ENCODE measurements around the gene NRF1. TPM values are rescaled to one million over a fixed set of nuclear protein-coding genes. Genes with fewer than 3 reads are reported as not detected.
A peak's percentile ranks its signal among the peaks of the same experiment; 100 is the strongest.

NRF1 gene
- total and polyA plus RNA-seq, 12 donors, result 7.7 to 16.0 (median 10.1) TPM

DNA sequence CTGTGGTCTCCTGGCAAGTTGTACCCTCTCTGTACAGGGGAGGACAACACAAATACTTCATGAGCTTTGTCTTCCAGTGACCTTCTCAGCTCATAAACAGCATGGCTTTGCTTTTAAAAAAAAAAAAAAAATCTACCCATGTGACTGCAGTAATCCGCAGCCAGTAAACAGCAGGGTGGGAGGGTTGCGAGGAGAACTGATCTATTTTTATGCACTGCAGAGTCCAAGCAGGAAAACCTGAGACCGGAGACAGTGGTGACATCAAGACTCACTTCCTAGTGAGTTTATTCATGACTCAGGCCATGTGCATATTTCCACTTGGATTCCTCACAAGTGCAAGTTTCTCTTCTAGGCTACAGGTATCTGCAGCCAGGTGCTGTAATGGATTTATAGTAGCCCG lies 127.9 kb downstream of the NRF1 start:
- Histone ChIP-seq H3K27me3 (no peaks in the 10 kb centered on the region), H3K9me3 (replicated peaks in 1 of 3) (no peaks in the 10 kb centered on the region), H3K4me3 (no peak overlapping the region), H3K27ac (peak overlapping the region in 3 of 5 donors; percentile 27 to 38 (median 35)), H3K36me3 (replicated peaks in 1 of 2) (peaks cover 0 to 5% of the 10 kb centered on the region in 2 donors), H3K4me1 (replicated peaks in 1 of 2) (peaks cover 0 to 17% of the 10 kb centered on the region in 2 donors)
- TF ChIP-seq POLR2A (IDR thresholded peaks at IDR 0.05), result peak in 1 of 2 donors; percentile 16
- TF ChIP-seq, protein P1, sequence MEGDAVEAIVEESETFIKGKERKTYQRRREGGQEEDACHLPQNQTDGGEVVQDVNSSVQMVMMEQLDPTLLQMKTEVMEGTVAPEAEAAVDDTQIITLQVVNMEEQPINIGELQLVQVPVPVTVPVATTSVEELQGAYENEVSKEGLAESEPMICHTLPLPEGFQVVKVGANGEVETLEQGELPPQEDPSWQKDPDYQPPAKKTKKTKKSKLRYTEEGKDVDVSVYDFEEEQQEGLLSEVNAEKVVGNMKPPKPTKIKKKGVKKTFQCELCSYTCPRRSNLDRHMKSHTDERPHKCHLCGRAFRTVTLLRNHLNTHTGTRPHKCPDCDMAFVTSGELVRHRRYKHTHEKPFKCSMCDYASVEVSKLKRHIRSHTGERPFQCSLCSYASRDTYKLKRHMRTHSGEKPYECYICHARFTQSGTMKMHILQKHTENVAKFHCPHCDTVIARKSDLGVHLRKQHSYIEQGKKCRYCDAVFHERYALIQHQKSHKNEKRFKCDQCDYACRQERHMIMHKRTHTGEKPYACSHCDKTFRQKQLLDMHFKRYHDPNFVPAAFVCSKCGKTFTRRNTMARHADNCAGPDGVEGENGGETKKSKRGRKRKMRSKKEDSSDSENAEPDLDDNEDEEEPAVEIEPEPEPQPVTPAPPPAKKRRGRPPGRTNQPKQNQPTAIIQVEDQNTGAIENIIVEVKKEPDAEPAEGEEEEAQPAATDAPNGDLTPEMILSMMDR (IDR thresholded peaks at IDR 0.05), result no peak
- WGBS, 4 donors, result 25 to 49% (median 35%) methylated on average over 4 of the region's 4 CpGs
- intact Hi-C loops (cut with DNase I), result no loop called here
- DNase-seq, result peak; percentile 38 to 87 (median 81)

DNA sequence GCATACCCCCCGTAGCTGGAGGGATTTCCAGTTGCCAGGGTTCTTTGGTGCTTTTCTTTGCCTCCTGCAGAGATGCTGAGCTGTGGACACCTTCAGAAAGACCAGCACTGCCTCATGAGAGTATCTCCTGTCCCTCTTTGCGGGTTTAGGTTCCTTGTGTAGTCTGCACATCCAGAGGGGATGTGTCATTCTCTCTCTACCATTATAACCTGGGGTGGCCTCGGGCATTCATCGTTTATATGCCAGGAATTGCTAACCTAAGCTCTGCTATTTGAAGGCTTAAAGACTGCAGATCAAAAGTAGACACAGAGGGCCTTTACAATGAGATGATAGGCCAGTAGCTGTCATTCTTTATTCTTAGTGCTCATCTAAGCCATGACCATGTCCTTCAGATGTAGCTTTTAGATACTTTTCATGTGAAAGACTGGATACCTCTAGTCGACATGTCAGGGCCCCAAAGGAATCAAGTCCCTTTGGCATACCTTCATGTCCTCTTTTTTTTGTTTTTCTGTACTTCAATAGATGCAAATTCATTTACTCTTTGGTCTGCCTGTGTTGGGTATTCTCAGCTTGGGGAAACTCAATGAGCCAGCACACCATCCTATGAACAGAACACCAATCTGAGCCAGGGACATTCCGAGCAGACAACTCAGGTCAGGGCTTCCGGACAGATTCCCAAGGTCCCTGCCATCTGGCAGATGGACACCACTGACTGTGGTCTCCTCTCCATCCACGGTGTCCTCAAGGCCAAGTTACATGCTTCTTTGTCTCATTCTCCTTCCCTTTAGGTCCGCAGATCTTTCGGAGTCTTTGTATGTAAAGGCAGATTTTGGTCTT lies 129.3 kb downstream of the NRF1 start:
- Histone ChIP-seq H3K36me3 (replicated peaks in 1 of 2) (peaks cover 0 to under 1% of the 10 kb centered on the region in 2 donors), H3K27ac (no peak overlapping the region)
- intact Hi-C loops (cut with DNase I), result no loop called here

DNA sequence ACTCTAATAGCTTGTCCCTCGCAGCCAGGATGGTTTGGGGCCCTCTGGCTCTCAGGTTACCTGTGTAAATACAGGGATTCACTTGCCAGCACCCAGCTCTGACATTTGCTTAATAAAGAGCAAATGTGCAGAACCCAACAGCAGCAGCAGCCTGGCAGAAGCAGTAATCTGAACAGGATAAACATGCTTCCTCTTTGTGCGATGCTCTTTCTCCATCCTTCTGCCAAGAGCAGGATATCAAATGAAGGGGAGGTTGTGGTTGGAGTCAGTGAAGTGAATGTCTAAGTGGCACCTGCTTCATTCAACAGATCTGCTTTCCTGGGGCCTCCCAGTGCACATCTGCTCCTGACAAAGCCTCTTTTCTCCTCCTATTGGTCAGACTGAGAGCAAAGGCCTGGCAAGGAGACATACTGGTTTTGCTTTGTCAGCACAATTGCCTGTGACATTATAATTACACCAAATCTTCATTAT lies 130.3 kb downstream of the NRF1 start:
- H3K4me1 ChIP-seq (replicated peaks in 1 of 2), result peaks cover 0 to 17% of the 10 kb centered on the region in 2 donors
- no peaks in the 10 kb centered on the region for H3K36me3 ChIP-seq (replicated peaks in 1 of 2)
- no peak for TF ChIP-seq POLR2A (IDR thresholded peaks at IDR 0.05)
- TF ChIP-seq, protein P1 (IDR thresholded peaks at IDR 0.05), result no peak
- WGBS, 4 donors, result 63 to 81% (median 71%) methylated on average over 2 of the region's 2 CpGs
- H3K27me3 ChIP-seq, result no peaks in the 10 kb centered on the region
- no peak overlapping the region for H3K27ac ChIP-seq
- DNase-seq, result no peak
- no peaks in the 10 kb centered on the region for H3K9me3 ChIP-seq (replicated peaks in 1 of 3)
- H3K4me3 ChIP-seq, result no peak overlapping the region
- intact Hi-C loops (cut with DNase I), result no loop called here

More for the DNA sequence above, 129.3 kb downstream of the NRF1 start:
- no peak for TF ChIP-seq POLR2A (IDR thresholded peaks at IDR 0.05)
- TF ChIP-seq, protein P1 (IDR thresholded peaks at IDR 0.05), result no peak
- no peak for DNase-seq
- no peak overlapping the region for H3K4me3 ChIP-seq
- WGBS, 4 donors, result 79 to 82% (median 82%) methylated on average over 9 to 10 of the region's 10 CpGs
- no peaks in the 10 kb centered on the region for H3K27me3 ChIP-seq
- H3K4me1 ChIP-seq (replicated peaks in 1 of 2), result peaks cover 0 to 17% of the 10 kb centered on the region in 2 donors
- no peaks in the 10 kb centered on the region for H3K9me3 ChIP-seq (replicated peaks in 1 of 3)

DNA sequence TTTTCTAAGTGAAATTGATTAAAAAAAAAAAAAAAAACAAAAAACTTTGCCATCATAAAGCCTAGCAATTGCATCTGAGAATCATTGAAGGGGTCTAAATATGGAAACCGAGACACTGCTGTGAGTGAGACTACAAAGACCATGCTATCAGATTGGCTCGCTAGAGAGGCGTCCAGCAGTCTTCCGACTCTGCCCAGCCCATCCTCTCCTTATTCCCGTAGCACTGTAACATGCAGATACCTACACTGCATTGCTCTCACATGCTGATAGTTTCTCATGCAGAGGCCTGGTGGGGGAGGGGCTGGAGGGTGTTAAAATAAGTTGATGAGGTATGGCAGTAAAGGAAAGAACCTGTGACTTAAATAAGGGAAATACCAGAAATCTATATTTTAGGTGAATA lies 130.7 kb downstream of the NRF1 start:
- Histone ChIP-seq H3K27ac (no peak overlapping the region), H3K9me3 (replicated peaks in 1 of 3) (no peaks in the 10 kb centered on the region), H3K36me3 (replicated peaks in 1 of 2) (no peaks in the 10 kb centered on the region), H3K4me3 (no peak overlapping the region), H3K4me1 (replicated peaks in 1 of 2) (peaks cover 0 to 17% of the 10 kb centered on the region in 2 donors), H3K27me3 (no peaks in the 10 kb centered on the region)
- intact Hi-C loops (cut with DNase I), result no loop called here
- WGBS, 4 donors, result 91 to 97% (median 97%) methylated on average over 5 of the region's 5 CpGs
- no peak for DNase-seq
- TF ChIP-seq, protein P1 (IDR thresholded peaks at IDR 0.05), result no peak
- TF ChIP-seq POLR2A (IDR thresholded peaks at IDR 0.05), result no peak

Data from adrenal gland (tissue), 12 donors.